ENCODE measurements around the gene ZFP2. TPM values are rescaled to one million over a fixed set of nuclear protein-coding genes. Genes with fewer than 3 reads are reported as not detected.

Gene ZFP2
- 1.9 and 2.6 TPM in 2 replicates for total RNA-seq

GRCh38 chr5:178895615-178896571 is at the start of gene ZFP2:
TSS of gene ZFP2 (plus strand) at chr5:178895913. CDS start at chr5:178931314, 35,401 bp downstream.

GRCh38 chr5:178859625-178860521 is 35.8 kb upstream of the ZFP2 start, which contains the start of gene ZNF354B:
TSS of gene ZNF354B (plus strand) at chr5:178859953. CDS start at chr5:178861048, 1,095 bp downstream.

GRCh38 chr5:178940569-178941360 is 45.1 kb downstream of the ZFP2 start, which contains the start of gene ZNF454:
TSS of gene ZNF454 (plus strand) at chr5:178941198. CDS start at chr5:178942792, 1,594 bp downstream.

Other genes with a start within 250 kb of the ZFP2 start
- 2.9 and 4.9 TPM in 2 replicates for gene ZNF354A, start 165.3 kb upstream of the ZFP2 start, total RNA-seq
- gene ZNF354B, start 36.0 kb upstream of the ZFP2 start, total RNA-seq: 7.7 TPM in 2 replicates
- gene ZNF454, start 45.3 kb downstream of the ZFP2 start, total RNA-seq: 2.8 and 3.0 TPM in 2 replicates
- gene GRM6, start 99.4 kb downstream of the ZFP2 start, total RNA-seq: under 0.01 TPM in 2 replicates
- 4.1 and 4.2 TPM in 2 replicates for gene ZNF879, start 127.9 kb downstream of the ZFP2 start, total RNA-seq
- gene ZNF354C, start 164.5 kb downstream of the ZFP2 start, total RNA-seq: 7.1 and 8.2 TPM in 2 replicates